Activated CD8-positive, alpha-beta memory T cell treated with anti-CD3 and anti-CD28 coated beads, Interleukin-2, amount 10 ng/mL, durations not matched to agents 7 days and 5 days (primary cell): ENCODE measurements around the gene NPIPA1. TPM values are rescaled to one million over a fixed set of nuclear protein-coding genes. Genes with fewer than 3 reads are reported as not detected.
"Not testable (repeated sequence)": the region's sequence is repeated elsewhere in the genome, so short reads cannot be mapped to it uniquely, and the experiment has no call there.

ENCODE experiments used
- ATAC-seq: fragments of 150-1000 bp; cut with Tn5 transposase; one replicate; pipeline ENCODE4 v1.10.0; 2021; ENCODE audit warnings: moderate library complexity
- CTCF ChIA-PET: fragments of 350-600 bp; sonication (Branson Sonifier 250); formaldehyde crosslinking; loops from one replicate; lab custom pipeline; 2021; ENCODE audit warnings: antibody characterized with exemption; lab: Charles Lee
- DNase-seq: peaks from one replicate; pipeline ENCODE4 v3.0.0-alpha.2; 2020
- H3K27ac Mint-ChIP-seq: one replicate; pipeline ENCODE4 v1.8.0; 2021; ENCODE audit warnings: mild to moderate bottlenecking, mixed read lengths
- H3K27me3 Mint-ChIP-seq: one replicate; pipeline ENCODE4 v1.8.0; 2021; ENCODE audit warnings: mixed read lengths
- H3K36me3 Mint-ChIP-seq: one replicate; pipeline ENCODE4 v1.8.0; 2021; ENCODE audit warnings: mild to moderate bottlenecking, mixed read lengths
- H3K4me1 Mint-ChIP-seq: one replicate; pipeline ENCODE4 v1.8.0; 2021; ENCODE audit warnings: mixed read lengths
- H3K4me3 Mint-ChIP-seq: one replicate; pipeline ENCODE4 v1.8.0; 2021; ENCODE audit warnings: mild to moderate bottlenecking, moderate library complexity, mixed read lengths
- H3K9me3 Mint-ChIP-seq: one replicate; pipeline ENCODE4 v1.8.0; 2022; ENCODE audit warnings: low read depth, mixed read lengths
- total RNA-seq, 2 experiments: library from RNA; stranded (reverse); gene quantifications; one replicate each; pipeline ENCODE4 v1.2.3, GENCODE V29; 2021

Gene NPIPA1
- total RNA-seq, 2 experiments from 2014 or later, result 109 to 133 TPM

- H3K9me3 Mint-ChIP-seq, H3K36me3 Mint-ChIP-seq, ATAC-seq, H3K4me1 Mint-ChIP-seq, H3K27me3 Mint-ChIP-seq, H3K4me3 Mint-ChIP-seq, H3K27ac Mint-ChIP-seq, CTCF ChIA-PET, DNase-seq: not testable (repeated sequence)
Observed at GRCh38 chr16:14922285-14922684, 15.0 kb upstream of the NPIPA1 start.

- H3K4me3 Mint-ChIP-seq, H3K36me3 Mint-ChIP-seq, H3K9me3 Mint-ChIP-seq, DNase-seq, CTCF ChIA-PET, H3K4me1 Mint-ChIP-seq, ATAC-seq, H3K27ac Mint-ChIP-seq, H3K27me3 Mint-ChIP-seq: not testable (repeated sequence)
Observed at GRCh38 chr16:14922968-14923367, 14.3 kb upstream of the NPIPA1 start.

GRCh38 chr16:14923394-14924088 is 13.7 kb upstream of the NPIPA1 start:
- ATAC-seq, H3K4me3 Mint-ChIP-seq, H3K27me3 Mint-ChIP-seq, H3K4me1 Mint-ChIP-seq, H3K36me3 Mint-ChIP-seq, CTCF ChIA-PET, H3K9me3 Mint-ChIP-seq, H3K27ac Mint-ChIP-seq, DNase-seq: not testable (repeated sequence)

GRCh38 chr16:14924359-14924758 is 12.9 kb upstream of the NPIPA1 start:
- CTCF ChIA-PET, H3K27ac Mint-ChIP-seq, H3K4me3 Mint-ChIP-seq: not testable (repeated sequence)

GRCh38 chr16:14924982-14925381 is 12.3 kb upstream of the NPIPA1 start:
- H3K9me3 Mint-ChIP-seq, H3K4me1 Mint-ChIP-seq, H3K27me3 Mint-ChIP-seq, DNase-seq, ATAC-seq, H3K27ac Mint-ChIP-seq, H3K36me3 Mint-ChIP-seq, CTCF ChIA-PET, H3K4me3 Mint-ChIP-seq: not testable (repeated sequence)

More at GRCh38 chr16:14924359-14924758, 12.9 kb upstream of the NPIPA1 start:
- not testable (repeated sequence) for H3K36me3 Mint-ChIP-seq, H3K9me3 Mint-ChIP-seq, H3K27me3 Mint-ChIP-seq, DNase-seq, H3K4me1 Mint-ChIP-seq, ATAC-seq

- H3K36me3 Mint-ChIP-seq, H3K4me3 Mint-ChIP-seq, H3K4me1 Mint-ChIP-seq, CTCF ChIA-PET, H3K9me3 Mint-ChIP-seq, H3K27me3 Mint-ChIP-seq: not testable (repeated sequence)
- DNase-seq, result peak; percentile 38
- H3K27ac Mint-ChIP-seq, result peak overlapping the region; percentile 11
- ATAC-seq, result peak; percentile 36
Observed at GRCh38 chr16:14928064-14928714, 9.1 kb upstream of the NPIPA1 start.

GRCh38 chr16:14929176-14929575 is 8.1 kb upstream of the NPIPA1 start:
- CTCF ChIA-PET, H3K4me3 Mint-ChIP-seq, H3K27ac Mint-ChIP-seq, H3K4me1 Mint-ChIP-seq, ATAC-seq, DNase-seq, H3K9me3 Mint-ChIP-seq, H3K36me3 Mint-ChIP-seq, H3K27me3 Mint-ChIP-seq: not testable (repeated sequence)

GRCh38 chr16:14930246-14930645 is 7.0 kb upstream of the NPIPA1 start:
- DNase-seq, H3K27ac Mint-ChIP-seq, H3K36me3 Mint-ChIP-seq, CTCF ChIA-PET, H3K27me3 Mint-ChIP-seq, H3K4me3 Mint-ChIP-seq, H3K9me3 Mint-ChIP-seq, H3K4me1 Mint-ChIP-seq, ATAC-seq: not testable (repeated sequence)

- H3K36me3 Mint-ChIP-seq, H3K27me3 Mint-ChIP-seq, H3K27ac Mint-ChIP-seq, DNase-seq, H3K4me3 Mint-ChIP-seq, ATAC-seq, H3K9me3 Mint-ChIP-seq, H3K4me1 Mint-ChIP-seq, CTCF ChIA-PET: not testable (repeated sequence)
Observed at GRCh38 chr16:14930971-14931370, 6.3 kb upstream of the NPIPA1 start.

GRCh38 chr16:14932581-14933375 is 4.5 kb upstream of the NPIPA1 start:
- ATAC-seq, H3K9me3 Mint-ChIP-seq, H3K27me3 Mint-ChIP-seq, DNase-seq, H3K4me3 Mint-ChIP-seq, H3K27ac Mint-ChIP-seq, H3K36me3 Mint-ChIP-seq, H3K4me1 Mint-ChIP-seq, CTCF ChIA-PET: not testable (repeated sequence)

GRCh38 chr16:14937994-14938393 is 751 bp downstream of the NPIPA1 start:
- H3K27me3 Mint-ChIP-seq, H3K36me3 Mint-ChIP-seq, H3K9me3 Mint-ChIP-seq, H3K4me1 Mint-ChIP-seq, DNase-seq, H3K27ac Mint-ChIP-seq, CTCF ChIA-PET, ATAC-seq, H3K4me3 Mint-ChIP-seq: not testable (repeated sequence)

- ATAC-seq, H3K4me1 Mint-ChIP-seq, H3K4me3 Mint-ChIP-seq, H3K9me3 Mint-ChIP-seq, H3K36me3 Mint-ChIP-seq, DNase-seq, H3K27me3 Mint-ChIP-seq, H3K27ac Mint-ChIP-seq, CTCF ChIA-PET: not testable (repeated sequence)
Observed at GRCh38 chr16:14942686-14943085, 5.4 kb downstream of the NPIPA1 start.

- Mint-ChIP-seq H3K27me3 (no peaks in the 10 kb centered on the region), H3K4me1 (no peaks in the 10 kb centered on the region), H3K36me3 (no peaks in the 10 kb centered on the region), H3K27ac (no peak overlapping the region), H3K9me3 (no peaks in the 10 kb centered on the region), H3K4me3 (no peak overlapping the region)
- CTCF ChIA-PET, result interaction anchor here (0.6 to 0.7 kb wide), 2 partner anchors 27 to 48 kb away, joined by 3 read pairs; no protein-coding TSS in a partner anchor
- ATAC-seq, result no peak
- DNase-seq, result no peak
Observed at GRCh38 chr16:14955546-14956231, 18.4 kb downstream of the NPIPA1 start.
